SJCRH30 (cell line): ENCODE measurements around the gene UNKL. TPM values are rescaled to one million over a fixed set of nuclear protein-coding genes. Genes with fewer than 3 reads are reported as not detected.

ENCODE experiments used
- DNase-seq, 2 experiments: peaks; one replicate each; pipeline ENCODE4 v3.0.0-alpha.2; 2015 to 2020
- H3K27ac ChIP-seq: fragments of 250-450 bp; sonication (Bioruptor Pico); 2 replicates; pipeline ENCODE4 v1.5.1; 2020; ENCODE audit warnings: mild to moderate bottlenecking, moderate library complexity
- H3K27me3 ChIP-seq: fragments of 250-450 bp; sonication (Bioruptor Pico); 2 replicates; pipeline ENCODE4 v1.5.1; 2020; ENCODE audit warnings: mild to moderate bottlenecking, moderate library complexity
- H3K36me3 ChIP-seq: fragments of 250-450 bp; sonication (Bioruptor Pico); 2 replicates; pipeline ENCODE4 v1.5.1; 2020; ENCODE audit warnings: mild to moderate bottlenecking, moderate library complexity
- H3K4me1 ChIP-seq: fragments of 250-450 bp; sonication (Bioruptor Pico); 2 replicates; pipeline ENCODE4 v1.5.1; 2020; ENCODE audit warnings: mild to moderate bottlenecking, moderate library complexity
- H3K4me3 ChIP-seq: fragments of 250-450 bp; sonication (Bioruptor Pico); 2 replicates; pipeline ENCODE4 v1.5.1; 2020; ENCODE audit warnings: mild to moderate bottlenecking, moderate library complexity
- H3K9me3 ChIP-seq: fragments of 250-450 bp; sonication (Bioruptor Pico); replicated peaks from 2 replicates; pipeline ENCODE4 v1.5.1; 2020; ENCODE audit warnings: mild to moderate bottlenecking, moderate library complexity
- total RNA-seq: library from RNA; depleted of rRNA; stranded (reverse); fragments of >200 nt; shearing (Covaris generic); gene quantifications from 2 replicates; pipeline ENCODE4 v1.2.3, GENCODE V29; 2014

The UNKL gene
- total RNA-seq, 1 experiment from 2014 or later: 9.8 TPM

DNA sequence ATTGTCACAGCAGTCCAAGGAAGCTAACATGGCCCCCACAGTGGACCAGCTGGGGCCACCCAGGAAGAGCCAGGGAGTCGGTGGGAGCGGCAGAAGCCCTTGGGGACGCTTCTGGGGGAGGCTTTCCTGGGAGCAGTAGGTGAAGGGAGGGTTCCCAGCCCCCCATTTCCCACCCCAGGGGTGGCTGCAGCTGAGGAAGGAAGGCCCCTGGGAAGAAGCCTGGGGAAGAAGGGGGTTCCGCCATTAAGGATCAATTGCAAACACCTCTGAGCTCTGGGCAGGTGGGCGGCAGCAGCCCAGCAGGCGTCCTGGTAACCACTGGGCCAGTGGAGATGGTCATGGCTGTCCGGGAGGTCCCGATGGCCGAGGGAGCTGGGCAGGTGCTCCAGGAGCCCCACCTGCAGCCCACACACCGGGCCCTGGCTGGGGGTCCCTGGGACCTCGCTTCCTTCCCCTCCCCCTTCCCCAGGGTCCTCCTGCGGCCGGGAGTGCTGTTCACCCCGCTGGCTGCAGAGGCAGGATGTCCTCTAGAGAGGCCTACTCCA, 15.8 kb upstream of the UNKL start:
- Histone ChIP-seq H3K36me3 (peaks cover 16% of the 10 kb centered on the region), H3K9me3 (no peaks in the 10 kb centered on the region), H3K4me3 (peak overlapping the region; percentile 70), H3K27ac (peak overlapping the region; percentile 99), H3K4me1 (peaks cover 48% of the 10 kb centered on the region), H3K27me3 (no peaks in the 10 kb centered on the region)
- peak; percentile 75 to 78 for DNase-seq

DNA sequence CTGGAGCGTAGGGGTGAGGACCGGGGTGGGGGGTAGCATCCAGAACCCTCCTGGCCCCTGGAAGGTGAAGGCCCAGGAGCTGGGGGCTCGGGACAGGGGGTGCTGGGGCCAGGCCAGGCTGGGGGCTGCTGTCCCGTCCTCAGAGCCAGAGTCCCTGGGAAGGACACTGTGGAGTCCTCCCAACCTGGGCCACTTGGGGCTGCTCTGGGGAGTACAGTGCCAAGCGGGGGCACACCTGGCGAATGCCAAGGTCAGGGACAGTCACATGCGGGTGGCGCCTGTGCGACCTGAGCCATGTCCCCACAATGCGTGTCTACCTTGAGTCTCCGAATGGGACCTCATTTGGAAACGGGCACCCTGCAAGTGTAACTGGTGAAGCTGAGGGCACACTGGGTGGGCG, 15.1 kb upstream of the UNKL start:
- no peaks in the 10 kb centered on the region for H3K9me3 ChIP-seq
- no peaks in the 10 kb centered on the region for H3K27me3 ChIP-seq
- peaks cover 44% of the 10 kb centered on the region for H3K4me1 ChIP-seq
- peak overlapping the region; percentile 99 for H3K27ac ChIP-seq
- H3K4me3 ChIP-seq: peak overlapping the region; percentile 70
- DNase-seq: no peak
- H3K36me3 ChIP-seq: peaks cover 16% of the 10 kb centered on the region

DNA sequence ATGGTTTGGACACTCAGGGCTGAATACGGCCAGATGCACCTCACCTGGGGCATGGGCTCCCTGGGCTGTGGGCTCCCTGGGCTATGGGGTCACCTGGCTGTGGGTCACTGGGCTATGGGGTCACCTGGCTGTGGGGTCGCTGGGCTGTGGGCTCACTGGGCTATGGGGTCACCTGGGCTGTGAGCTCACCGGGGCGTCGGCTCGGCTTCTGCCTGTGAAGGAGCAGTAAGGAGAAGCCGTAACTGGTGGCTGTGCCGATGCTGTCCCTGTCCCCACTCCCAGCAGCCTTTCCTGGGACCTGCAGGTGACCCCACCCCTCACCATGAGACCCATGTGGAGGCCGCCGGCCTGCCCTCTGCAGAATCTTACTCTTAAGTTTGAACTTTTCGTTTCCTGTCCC, 14.5 kb upstream of the UNKL start:
- peaks cover 44% of the 10 kb centered on the region for H3K4me1 ChIP-seq
- H3K9me3 ChIP-seq: no peaks in the 10 kb centered on the region
- peak overlapping the region; percentile 99 for H3K27ac ChIP-seq
- peaks cover 14% of the 10 kb centered on the region for H3K36me3 ChIP-seq
- DNase-seq: peak in 1 of 2 experiments; percentile 17
- no peak overlapping the region for H3K4me3 ChIP-seq
- H3K27me3 ChIP-seq: no peaks in the 10 kb centered on the region

DNA sequence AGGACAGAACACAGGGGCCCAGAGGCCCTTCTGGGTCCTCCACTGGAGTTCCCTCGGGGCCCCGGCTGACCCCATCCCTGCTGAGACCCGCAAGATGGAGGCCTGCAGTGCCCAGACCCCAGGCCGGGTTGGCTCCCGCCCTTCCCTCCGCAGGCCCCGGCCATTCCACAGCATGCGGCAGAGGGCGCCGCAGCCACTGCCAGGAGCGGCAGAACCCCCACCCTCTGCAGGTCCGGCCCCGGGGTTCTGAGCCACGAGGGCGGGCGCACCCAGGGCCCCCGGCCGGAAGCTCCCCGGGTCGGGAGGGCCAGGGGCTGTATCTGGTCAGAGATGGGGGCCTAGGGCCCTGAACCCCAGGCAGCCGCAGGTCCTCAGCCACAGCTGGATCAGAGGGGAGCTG, 14.0 kb upstream of the UNKL start:
- Histone ChIP-seq H3K9me3 (no peaks in the 10 kb centered on the region), H3K4me1 (peaks cover 44% of the 10 kb centered on the region), H3K27ac (peak overlapping the region; percentile 99), H3K27me3 (no peaks in the 10 kb centered on the region), H3K4me3 (no peak overlapping the region), H3K36me3 (peaks cover 9% of the 10 kb centered on the region)
- no peak for DNase-seq

DNA sequence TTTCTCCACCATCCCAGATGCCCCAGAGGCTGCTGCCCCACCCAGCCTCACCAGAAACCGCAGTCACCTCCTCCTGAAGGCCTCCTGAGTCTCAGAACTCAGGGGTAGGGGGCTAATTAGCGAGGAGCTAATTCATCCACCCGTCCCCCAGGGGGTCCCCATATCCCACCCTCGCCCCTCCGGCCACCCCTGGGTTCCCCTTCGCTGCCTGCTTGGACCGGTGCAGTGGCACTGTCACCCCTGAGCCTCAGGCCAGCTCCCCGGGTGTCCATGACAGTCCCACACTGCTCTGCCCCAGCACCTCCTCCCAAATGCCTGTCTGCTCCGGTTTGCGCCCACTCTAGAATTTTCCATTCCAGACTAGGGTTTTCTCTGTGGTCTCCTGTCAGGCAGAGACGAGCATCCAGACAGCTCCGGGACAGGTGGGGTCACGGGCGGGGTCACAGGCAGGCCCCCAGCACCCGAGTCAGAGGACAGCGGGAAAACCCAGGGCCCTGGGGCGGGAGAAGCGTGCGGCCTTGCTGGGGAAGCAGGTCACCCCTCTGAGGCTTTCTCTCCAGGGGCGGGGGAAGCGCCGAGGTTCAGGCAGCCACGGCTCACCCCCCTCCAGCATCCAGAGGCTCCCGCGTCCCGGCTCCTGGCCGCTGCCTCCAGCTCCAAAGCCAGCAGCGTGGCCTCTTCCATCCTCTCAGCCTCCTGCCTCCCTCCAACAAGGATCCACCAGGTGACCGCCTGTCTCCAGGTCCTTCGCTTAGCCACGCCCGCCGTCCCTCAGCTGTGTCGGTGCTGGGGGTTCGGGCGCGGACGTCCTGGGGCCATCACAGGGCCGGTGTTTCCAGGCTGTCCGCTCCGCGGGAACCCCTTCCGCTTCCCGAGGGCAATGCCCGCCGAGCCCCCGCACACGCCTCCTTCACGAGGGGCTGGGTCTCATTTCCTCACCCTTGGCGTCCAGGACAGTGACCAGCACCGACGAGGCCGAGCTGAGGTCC, 13.3 kb upstream of the UNKL start:
- Histone ChIP-seq H3K9me3 (no peaks in the 10 kb centered on the region), H3K27me3 (no peaks in the 10 kb centered on the region), H3K4me1 (peaks cover 44% of the 10 kb centered on the region), H3K4me3 (peak overlapping the region; percentile 40), H3K27ac (peak overlapping the region; percentile 99), H3K36me3 (peaks cover 3% of the 10 kb centered on the region)
- DNase-seq: peak; percentile 45 to 53

DNA sequence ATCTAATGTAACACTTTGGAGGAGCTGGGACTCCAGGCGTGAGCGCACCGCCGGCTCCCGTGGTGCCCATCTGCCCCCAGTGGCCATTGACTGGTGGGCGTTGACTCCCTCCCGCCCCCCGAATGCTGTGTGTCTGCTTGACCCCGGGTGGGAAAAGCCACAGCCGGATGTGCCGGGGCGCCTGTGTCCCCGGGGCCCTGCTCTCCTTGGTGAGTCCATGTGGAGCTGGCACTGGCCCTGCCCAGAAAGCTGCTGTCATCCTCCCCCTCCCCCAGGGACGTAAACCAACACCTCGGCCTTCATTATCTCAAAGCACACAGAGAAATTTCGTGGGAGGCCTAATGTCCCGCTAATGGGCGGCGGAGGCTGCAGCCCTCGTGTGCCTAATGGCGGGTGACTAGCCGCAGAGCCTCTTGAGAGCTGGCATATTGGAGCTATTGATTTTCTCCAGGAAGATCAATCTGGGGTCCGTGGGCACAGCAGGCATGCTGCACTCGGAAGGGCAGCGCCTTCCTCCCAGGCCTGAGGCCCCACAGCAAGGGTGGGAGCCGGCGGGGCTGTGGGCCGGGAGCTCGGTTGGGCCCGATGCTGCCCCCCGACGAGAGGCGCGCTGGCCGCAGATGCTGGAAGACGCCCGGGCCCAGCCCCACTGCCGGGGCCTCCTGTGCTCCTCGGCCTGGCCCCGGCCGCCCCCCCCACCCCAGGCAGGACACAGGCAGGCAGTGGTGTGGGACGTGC, 12.4 kb upstream of the UNKL start:
- H3K4me1 ChIP-seq: peaks cover 44% of the 10 kb centered on the region
- H3K27me3 ChIP-seq: no peaks in the 10 kb centered on the region
- H3K9me3 ChIP-seq: no peaks in the 10 kb centered on the region
- peak; percentile 88 to 90 for DNase-seq
- no peaks in the 10 kb centered on the region for H3K36me3 ChIP-seq
- peak overlapping the region; percentile 99 for H3K27ac ChIP-seq
- H3K4me3 ChIP-seq: peak overlapping the region; percentile 40

DNA sequence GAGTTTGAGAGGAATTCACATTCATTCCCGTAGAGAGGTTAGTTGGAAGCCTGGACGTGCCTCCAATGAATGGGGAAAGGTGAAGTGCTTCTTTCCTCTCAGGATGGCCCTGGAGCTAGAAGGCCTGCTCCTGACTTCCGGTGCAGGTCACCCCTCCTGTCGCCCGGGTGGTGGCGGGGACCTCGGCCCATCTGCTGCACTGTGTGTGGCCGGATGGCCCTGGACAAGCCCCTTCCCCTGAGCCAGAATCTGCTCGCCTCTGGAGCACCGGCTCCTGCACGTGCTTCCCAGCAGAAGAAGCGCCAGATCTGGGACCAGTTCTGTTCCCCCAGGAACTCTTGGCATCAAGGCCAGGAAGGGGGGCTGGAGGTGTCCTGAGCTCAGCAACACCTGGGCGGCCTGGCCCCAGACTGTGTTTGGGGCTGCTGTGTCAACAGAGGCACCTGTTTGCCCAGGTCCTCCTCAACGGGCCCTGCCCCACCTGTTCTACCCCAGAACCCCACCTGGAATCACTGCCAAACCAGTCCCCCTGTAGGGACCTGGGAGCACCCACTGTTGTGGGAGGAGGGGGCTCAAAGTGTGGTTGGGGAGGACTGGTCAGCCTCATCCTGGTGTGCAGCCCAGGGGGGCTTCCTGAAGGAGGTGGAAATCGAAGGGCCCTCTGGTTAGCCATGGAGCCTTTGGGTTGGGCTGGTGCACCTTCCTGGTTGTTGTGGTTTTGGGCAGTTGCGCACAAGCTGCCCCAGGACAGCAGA, 11.3 kb upstream of the UNKL start:
- DNase-seq: no peak
- no peak overlapping the region for H3K4me3 ChIP-seq
- no peaks in the 10 kb centered on the region for H3K27me3 ChIP-seq
- peaks cover 44% of the 10 kb centered on the region for H3K4me1 ChIP-seq
- H3K9me3 ChIP-seq: no peaks in the 10 kb centered on the region
- H3K36me3 ChIP-seq: no peaks in the 10 kb centered on the region
- H3K27ac ChIP-seq: peak overlapping the region; percentile 99; the same call in 1 of the 2 replicates

DNA sequence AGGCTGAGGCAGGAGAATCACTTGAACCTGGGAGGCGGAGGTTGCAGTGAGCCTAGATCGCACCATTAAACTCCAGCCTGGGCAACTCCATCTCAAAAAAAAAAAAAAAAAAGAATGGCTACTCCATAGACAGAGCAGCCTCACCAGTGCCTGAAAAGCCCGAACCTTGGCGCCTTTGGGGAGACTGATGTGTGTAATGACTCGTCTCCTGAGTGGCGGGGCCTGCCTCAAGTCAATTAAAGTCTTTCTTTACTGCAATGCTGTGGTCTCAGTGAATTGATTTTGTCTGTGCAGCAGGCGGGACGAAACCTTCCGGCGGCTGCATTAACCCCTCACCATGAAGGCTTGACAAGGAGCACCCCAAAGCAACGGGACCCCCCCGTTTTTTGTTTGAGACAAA, 9.5 kb upstream of the UNKL start:
- Histone ChIP-seq H3K4me1 (peaks cover 32% of the 10 kb centered on the region), H3K27ac (no peak overlapping the region), H3K9me3 (no peaks in the 10 kb centered on the region), H3K27me3 (no peaks in the 10 kb centered on the region), H3K4me3 (no peak overlapping the region), H3K36me3 (no peaks in the 10 kb centered on the region)
- DNase-seq: peak in 1 of 2 experiments; percentile 27

DNA sequence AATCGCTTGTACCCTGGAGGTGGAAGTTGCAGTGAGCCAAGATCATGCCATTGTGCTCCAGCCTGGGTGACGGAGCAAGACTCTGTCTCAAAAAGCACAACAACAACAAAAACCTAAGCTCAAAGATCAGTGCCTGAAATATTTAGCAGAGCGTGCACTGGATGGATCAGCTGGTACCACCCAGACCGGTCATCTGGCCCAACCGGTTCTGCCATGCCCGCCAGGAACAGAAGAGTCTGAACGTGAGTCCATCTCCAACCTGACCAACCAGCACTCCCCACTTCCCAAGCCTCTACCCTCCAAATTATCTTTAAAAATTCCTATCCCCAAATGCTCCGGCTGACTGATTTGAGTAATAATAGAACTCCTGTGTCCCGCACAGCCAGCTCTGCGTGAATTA, 7.6 kb upstream of the UNKL start:
- Histone ChIP-seq H3K36me3 (no peaks in the 10 kb centered on the region), H3K27me3 (no peaks in the 10 kb centered on the region), H3K27ac (no peak overlapping the region; the same call in 1 of the 2 replicates), H3K9me3 (no peaks in the 10 kb centered on the region), H3K4me3 (no peak overlapping the region), H3K4me1 (peaks cover 14% of the 10 kb centered on the region)
- no peak for DNase-seq

DNA sequence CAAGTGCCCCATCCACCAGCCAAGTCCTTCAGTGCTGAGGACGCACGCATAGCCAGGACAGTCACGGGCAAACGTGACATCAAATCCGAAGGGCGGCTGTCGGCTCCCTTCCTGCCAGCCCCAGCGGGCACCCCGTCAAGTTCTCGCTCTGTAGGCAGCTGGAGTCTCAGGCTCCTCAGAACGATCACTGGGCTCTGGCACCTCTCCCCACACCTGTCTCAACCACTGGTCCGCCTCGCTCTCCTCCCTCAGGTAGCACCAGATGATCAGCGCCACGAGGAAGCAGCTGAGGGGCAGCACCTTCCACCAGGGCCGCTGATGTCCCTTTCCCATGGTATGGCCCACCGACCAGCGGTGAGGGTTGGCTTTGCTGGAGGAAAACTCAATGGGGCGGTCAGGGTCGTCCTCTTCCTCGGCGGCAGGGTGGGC, 5.6 kb upstream of the UNKL start:
- Histone ChIP-seq H3K27me3 (no peaks in the 10 kb centered on the region), H3K4me1 (no peaks in the 10 kb centered on the region), H3K36me3 (no peaks in the 10 kb centered on the region), H3K4me3 (peak overlapping the region; percentile 95), H3K9me3 (no peaks in the 10 kb centered on the region), H3K27ac (peak overlapping the region; percentile 90)
- DNase-seq: peak in 1 of 2 experiments; percentile 20

DNA sequence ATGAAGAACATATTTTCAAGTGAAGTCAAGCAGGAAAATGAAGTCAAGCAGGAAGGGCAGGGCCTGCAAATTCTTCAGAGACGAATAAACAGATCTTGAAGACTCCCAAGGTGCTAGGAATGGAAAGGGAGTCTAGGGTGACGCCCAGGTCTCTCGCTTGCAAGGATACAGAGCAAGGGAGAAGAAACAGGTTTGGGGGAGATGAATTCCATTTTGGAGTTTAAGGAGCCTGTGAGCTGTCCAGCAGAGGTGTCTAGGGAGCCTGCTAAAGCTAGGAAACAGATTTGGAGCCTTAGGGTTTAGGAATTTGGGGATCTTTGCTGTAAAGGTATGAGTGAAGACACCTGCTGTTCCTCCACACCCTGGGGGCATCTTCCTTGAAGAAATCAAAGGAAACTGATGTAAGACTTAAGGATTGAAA, 2.0 kb upstream of the UNKL start:
- Histone ChIP-seq H3K27me3 (no peaks in the 10 kb centered on the region), H3K27ac (no peak overlapping the region)
- DNase-seq: no peak

DNA sequence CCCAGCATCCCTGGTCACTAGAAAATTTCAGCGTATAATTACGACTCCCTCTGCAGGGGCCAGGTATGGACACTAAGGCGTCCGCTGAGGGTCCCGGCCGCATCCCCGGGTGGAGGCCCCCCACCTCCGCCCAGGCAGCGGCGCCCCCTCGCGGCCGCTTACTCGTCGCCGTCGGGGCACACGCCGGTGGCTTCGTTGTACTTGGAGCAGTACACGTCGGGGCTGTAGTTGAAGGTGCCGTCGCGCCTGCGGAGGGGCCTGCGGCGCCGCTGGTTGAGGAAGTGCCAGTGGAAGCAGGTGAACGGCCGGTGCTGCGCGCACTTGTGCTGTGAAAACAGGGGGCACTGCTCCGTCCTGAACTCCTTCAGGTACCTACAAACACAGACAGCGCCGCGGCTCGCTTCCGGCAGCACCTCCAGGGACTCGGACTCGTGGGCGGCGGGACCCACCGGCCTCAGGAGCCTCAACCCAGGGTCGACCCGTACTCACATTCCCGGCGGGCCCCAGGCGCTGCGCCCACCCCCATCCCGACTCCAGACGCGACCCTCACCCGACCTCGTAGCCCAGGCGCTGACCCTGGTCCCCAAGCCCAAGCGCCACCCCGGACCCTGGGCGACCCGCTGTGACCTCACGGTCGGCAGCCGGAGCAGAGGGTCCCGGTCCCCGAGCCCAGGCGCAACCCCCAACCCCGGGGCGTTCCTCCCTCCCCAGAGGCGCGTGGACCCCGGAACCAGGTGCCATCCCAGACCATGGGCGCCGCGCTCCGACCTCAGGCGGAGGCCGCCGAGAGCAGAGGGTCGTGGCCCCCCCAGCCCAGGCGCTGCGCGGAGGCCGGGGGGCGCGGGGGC, 596 bp downstream of the UNKL start:
- DNase-seq: peak; percentile 50 to 59
- H3K27ac ChIP-seq: peak overlapping the region; percentile 52

More for the DNA sequence above, 2.0 kb upstream of the UNKL start:
- H3K36me3 ChIP-seq: no peaks in the 10 kb centered on the region
- no peaks in the 10 kb centered on the region for H3K9me3 ChIP-seq
- H3K4me3 ChIP-seq: no peak overlapping the region
- no peaks in the 10 kb centered on the region for H3K4me1 ChIP-seq

DNA sequence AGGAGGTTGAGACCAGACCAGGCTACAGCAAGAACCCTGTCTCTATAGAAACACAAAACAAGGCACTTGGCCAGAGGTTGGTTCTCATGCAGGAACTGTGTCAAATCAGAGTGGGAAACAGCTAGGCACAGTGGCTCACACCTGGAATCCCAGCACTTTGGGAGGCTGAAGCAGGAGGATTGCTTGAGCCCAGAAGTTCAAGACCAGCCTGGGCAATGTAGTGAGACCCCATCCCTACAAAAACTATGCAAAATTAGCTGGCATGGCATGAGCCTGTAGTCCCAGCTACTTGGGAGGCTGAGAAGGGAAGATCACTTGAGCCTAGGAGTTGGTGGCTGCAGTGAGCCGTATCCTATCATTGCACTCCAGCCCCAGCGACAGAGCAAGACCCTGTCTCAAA, 1.7 kb downstream of the UNKL start:
- no peak overlapping the region for H3K4me3 ChIP-seq

More for the DNA sequence above, 596 bp downstream of the UNKL start:
- Histone ChIP-seq H3K4me1 (no peaks in the 10 kb centered on the region), H3K4me3 (peak overlapping the region; percentile 85), H3K36me3 (no peaks in the 10 kb centered on the region), H3K27me3 (no peaks in the 10 kb centered on the region), H3K9me3 (no peaks in the 10 kb centered on the region)

More for the DNA sequence above, 1.7 kb downstream of the UNKL start:
- H3K4me1 ChIP-seq: no peaks in the 10 kb centered on the region
- no peaks in the 10 kb centered on the region for H3K27me3 ChIP-seq
- H3K36me3 ChIP-seq: no peaks in the 10 kb centered on the region
- H3K27ac ChIP-seq: no peak overlapping the region
- H3K9me3 ChIP-seq: no peaks in the 10 kb centered on the region
- DNase-seq: no peak
